HEK293 (cell line): ENCODE results near the gene BTRC.

ENCODE experiments used
- KLF1 ChIP-seq: fragments of 450-650 bp; formaldehyde crosslinking; IDR thresholded peaks from 2 replicates; pipeline ENCODE4 v1.5.1; 2016; ENCODE audit warnings: missing biosample characterization, missing genetic modification characterization
- ZBTB21 ChIP-seq: fragments of 450-650 bp; formaldehyde crosslinking; IDR thresholded peaks from 2 replicates; pipeline ENCODE4 v1.5.1; 2017; ENCODE audit warnings: missing biosample characterization, missing genetic modification characterization
- ZNF184 ChIP-seq: fragments of 450-650 bp; IDR thresholded peaks from 2 replicates; pipeline ENCODE4 v1.5.1; 2018; ENCODE audit warnings: missing biosample characterization, mild to moderate bottlenecking, missing genetic modification characterization
- ZNF324 ChIP-seq: fragments of 450-650 bp; formaldehyde crosslinking; IDR thresholded peaks from 2 replicates; pipeline ENCODE4 v1.5.1; 2016; ENCODE audit warnings: missing biosample characterization, missing genetic modification characterization
- TF ChIP-seq, protein P1 (sequence below): fragments of 450-650 bp; formaldehyde crosslinking; IDR thresholded peaks from 2 replicates; pipeline ENCODE4 v1.5.1; 2016; ENCODE audit warnings: missing biosample characterization, missing genetic modification characterization

DNA sequence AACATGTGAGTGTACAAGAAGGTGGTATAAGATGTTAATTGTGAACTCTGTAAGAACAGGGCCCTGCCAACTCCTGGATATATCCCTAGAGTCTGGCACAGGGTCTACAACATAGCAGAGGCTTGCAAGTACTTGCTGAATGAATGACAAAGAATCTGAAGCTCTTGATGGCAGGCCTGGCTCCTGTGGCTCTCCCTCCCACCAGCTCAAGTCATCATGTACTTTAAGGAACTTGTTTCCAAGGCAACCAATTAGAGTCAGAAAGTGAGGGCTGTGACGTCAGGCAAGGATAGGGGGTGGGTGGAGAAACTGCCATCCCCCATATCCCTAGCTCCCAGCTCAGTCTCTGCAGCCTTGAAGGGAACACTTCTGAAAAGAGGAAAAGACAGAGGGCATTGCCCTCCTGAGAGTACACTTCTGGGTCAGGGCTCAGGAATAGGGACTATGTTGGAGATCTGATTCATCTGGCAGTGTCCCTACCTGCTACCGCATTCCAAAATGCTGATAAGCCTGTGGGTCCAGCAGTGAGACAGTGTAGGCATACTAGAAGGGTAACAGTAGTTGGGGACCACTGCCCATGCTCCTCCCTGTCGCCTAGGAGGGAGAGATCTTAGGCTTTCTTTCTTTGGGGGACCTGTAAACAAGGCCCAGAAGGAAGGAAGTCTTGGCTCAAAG is 34.6 kb upstream of the BTRC start:
- TF ChIP-seq, protein P1, sequence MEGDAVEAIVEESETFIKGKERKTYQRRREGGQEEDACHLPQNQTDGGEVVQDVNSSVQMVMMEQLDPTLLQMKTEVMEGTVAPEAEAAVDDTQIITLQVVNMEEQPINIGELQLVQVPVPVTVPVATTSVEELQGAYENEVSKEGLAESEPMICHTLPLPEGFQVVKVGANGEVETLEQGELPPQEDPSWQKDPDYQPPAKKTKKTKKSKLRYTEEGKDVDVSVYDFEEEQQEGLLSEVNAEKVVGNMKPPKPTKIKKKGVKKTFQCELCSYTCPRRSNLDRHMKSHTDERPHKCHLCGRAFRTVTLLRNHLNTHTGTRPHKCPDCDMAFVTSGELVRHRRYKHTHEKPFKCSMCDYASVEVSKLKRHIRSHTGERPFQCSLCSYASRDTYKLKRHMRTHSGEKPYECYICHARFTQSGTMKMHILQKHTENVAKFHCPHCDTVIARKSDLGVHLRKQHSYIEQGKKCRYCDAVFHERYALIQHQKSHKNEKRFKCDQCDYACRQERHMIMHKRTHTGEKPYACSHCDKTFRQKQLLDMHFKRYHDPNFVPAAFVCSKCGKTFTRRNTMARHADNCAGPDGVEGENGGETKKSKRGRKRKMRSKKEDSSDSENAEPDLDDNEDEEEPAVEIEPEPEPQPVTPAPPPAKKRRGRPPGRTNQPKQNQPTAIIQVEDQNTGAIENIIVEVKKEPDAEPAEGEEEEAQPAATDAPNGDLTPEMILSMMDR (tag by site-specific recombination), result no peak
- TF ChIP-seq ZBTB21 (no peak), KLF1 (tag by site-specific recombination) (no peak), ZNF324 (no peak), ZNF184 (tag by site-specific recombination) (no peak)
